Measurements from ENCODE around the gene KLHL21. TPM values are rescaled to one million over a fixed set of nuclear protein-coding genes. Genes with fewer than 3 reads are reported as not detected.
"Not testable (repeated sequence)": the region's sequence is repeated elsewhere in the genome, so short reads cannot be mapped to it uniquely, and the experiment has no call there.

Gene KLHL21
- total RNA-seq, 1 experiment from 2014 or later = 17.6 TPM

- TF ChIP-seq ZNF281 (CRISPR knock-in tag; IDR thresholded peaks at IDR 0.05) = no peak
- no peak for TF ChIP-seq E2F4 (CRISPR knock-in tag; IDR thresholded peaks at IDR 0.05; ENCODE audit: borderline replicate concordance, low read depth)
- TF ChIP-seq, protein P1, sequence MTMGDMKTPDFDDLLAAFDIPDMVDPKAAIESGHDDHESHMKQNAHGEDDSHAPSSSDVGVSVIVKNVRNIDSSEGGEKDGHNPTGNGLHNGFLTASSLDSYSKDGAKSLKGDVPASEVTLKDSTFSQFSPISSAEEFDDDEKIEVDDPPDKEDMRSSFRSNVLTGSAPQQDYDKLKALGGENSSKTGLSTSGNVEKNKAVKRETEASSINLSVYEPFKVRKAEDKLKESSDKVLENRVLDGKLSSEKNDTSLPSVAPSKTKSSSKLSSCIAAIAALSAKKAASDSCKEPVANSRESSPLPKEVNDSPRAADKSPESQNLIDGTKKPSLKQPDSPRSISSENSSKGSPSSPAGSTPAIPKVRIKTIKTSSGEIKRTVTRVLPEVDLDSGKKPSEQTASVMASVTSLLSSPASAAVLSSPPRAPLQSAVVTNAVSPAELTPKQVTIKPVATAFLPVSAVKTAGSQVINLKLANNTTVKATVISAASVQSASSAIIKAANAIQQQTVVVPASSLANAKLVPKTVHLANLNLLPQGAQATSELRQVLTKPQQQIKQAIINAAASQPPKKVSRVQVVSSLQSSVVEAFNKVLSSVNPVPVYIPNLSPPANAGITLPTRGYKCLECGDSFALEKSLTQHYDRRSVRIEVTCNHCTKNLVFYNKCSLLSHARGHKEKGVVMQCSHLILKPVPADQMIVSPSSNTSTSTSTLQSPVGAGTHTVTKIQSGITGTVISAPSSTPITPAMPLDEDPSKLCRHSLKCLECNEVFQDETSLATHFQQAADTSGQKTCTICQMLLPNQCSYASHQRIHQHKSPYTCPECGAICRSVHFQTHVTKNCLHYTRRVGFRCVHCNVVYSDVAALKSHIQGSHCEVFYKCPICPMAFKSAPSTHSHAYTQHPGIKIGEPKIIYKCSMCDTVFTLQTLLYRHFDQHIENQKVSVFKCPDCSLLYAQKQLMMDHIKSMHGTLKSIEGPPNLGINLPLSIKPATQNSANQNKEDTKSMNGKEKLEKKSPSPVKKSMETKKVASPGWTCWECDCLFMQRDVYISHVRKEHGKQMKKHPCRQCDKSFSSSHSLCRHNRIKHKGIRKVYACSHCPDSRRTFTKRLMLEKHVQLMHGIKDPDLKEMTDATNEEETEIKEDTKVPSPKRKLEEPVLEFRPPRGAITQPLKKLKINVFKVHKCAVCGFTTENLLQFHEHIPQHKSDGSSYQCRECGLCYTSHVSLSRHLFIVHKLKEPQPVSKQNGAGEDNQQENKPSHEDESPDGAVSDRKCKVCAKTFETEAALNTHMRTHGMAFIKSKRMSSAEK (CRISPR knock-in tag; IDR thresholded peaks at IDR 0.05; ENCODE audit: borderline replicate concordance) = no peak
- TF ChIP-seq ZNF219 (CRISPR knock-in tag; IDR thresholded peaks at IDR 0.05; ENCODE audit: borderline replicate concordance) = no peak
- TF ChIP-seq FOXP4 (CRISPR knock-in tag; IDR thresholded peaks at IDR 0.05) = no peak
- TF ChIP-seq E2F1 (CRISPR knock-in tag; IDR thresholded peaks at IDR 0.05) = no peak
- TF ChIP-seq JAZF1 (CRISPR knock-in tag; IDR thresholded peaks at IDR 0.05) = no peak
- TF ChIP-seq TCF7 (CRISPR knock-in tag; IDR thresholded peaks at IDR 0.05; ENCODE audit: low read depth) = no peak
Measured at GRCh38 chr1:6569033-6569432, 33.6 kb downstream of the KLHL21 start (continued).

GRCh38 chr1:6560267-6560666 lies 42.4 kb downstream of the KLHL21 start:
- no peaks in the 10 kb centered on the region for H3K4me1 Mint-ChIP-seq
- no peak for TF ChIP-seq SP1 (CRISPR knock-in tag; conservative IDR thresholded peaks at IDR 0.05)
- no peak for TF ChIP-seq ATF2 (CRISPR knock-in tag; IDR thresholded peaks at IDR 0.05; ENCODE audit: borderline replicate concordance, low read depth)
- no peak for TF ChIP-seq SMAD3 (CRISPR knock-in tag; IDR thresholded peaks at IDR 0.05; ENCODE audit: borderline replicate concordance)
- TF ChIP-seq ESRRA (CRISPR knock-in tag; IDR thresholded peaks at IDR 0.05; ENCODE audit: borderline replicate concordance) = no peak
- no peak for TF ChIP-seq ZNF138 (CRISPR knock-in tag; conservative IDR thresholded peaks at IDR 0.05)
- TF ChIP-seq CREM (CRISPR knock-in tag; IDR thresholded peaks at IDR 0.05) = no peak
- no peak for TF ChIP-seq GABPB1 (CRISPR knock-in tag; IDR thresholded peaks at IDR 0.05)
- no peak for TF ChIP-seq ZNF423 (CRISPR knock-in tag; IDR thresholded peaks at IDR 0.05)
- no peak for TF ChIP-seq TEAD4 (CRISPR knock-in tag; IDR thresholded peaks at IDR 0.05)
- no peak for TF ChIP-seq KAT7 (CRISPR knock-in tag; IDR thresholded peaks at IDR 0.05; ENCODE audit: borderline replicate concordance)
- TF ChIP-seq ZNF232 (CRISPR knock-in tag; IDR thresholded peaks at IDR 0.05) = no peak
- ATAC-seq (no peak), DNase-seq (ENCODE audit: low spot score) (no peak)
- no peak overlapping the region for H3K27ac Mint-ChIP-seq
- no peak overlapping the region for H3K4me3 Mint-ChIP-seq
- H3K9me3 Mint-ChIP-seq = peaks cover 5% of the 10 kb centered on the region
- peaks cover 6% of the 10 kb centered on the region; the same call in 1 of the 2 replicates for H3K27me3 Mint-ChIP-seq (ENCODE audit: low read depth)
- ChIA-PET POLR2A (no interaction called here), CTCF (interaction anchor here (0.8 kb wide), 1 partner anchor 86 kb away, joined by 4 read pairs; no protein-coding TSS in a partner anchor)
- H3K36me3 Mint-ChIP-seq = no peaks in the 10 kb centered on the region

DNA sequence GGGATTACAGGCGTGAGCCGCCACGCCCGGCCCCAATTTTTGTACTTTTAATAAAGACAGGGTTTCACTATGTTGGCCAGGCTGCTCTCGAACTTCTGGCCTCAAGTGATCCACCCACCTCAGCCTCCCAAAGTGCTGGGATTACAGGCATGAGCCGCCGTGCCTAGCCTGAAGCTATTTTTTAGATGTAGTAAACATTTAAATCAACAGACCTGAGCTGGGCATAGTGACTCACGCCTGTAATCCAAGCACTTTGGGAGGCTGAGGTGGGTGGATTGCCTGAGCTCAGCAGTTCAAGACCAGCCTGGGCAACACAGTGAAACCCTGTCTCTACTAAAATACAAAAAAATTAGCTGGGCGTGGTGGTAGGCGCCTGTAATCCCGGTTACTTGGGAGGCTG lies 43.5 kb downstream of the KLHL21 start:
- H3K36me3 Mint-ChIP-seq; ATAC-seq; H3K27ac Mint-ChIP-seq; H3K4me3 Mint-ChIP-seq; H3K27me3 Mint-ChIP-seq (ENCODE audit: low read depth); H3K4me1 Mint-ChIP-seq; H3K9me3 Mint-ChIP-seq; DNase-seq (ENCODE audit: low spot score): not testable (repeated sequence)
- ChIA-PET POLR2A (interaction anchor here (0.7 kb wide), 1 partner anchor 21 kb away, joined by 3 read pairs; the partner anchor contains the start of gene ZBTB48), CTCF (interaction anchor here (0.7 kb wide), 1 partner anchor 76 kb away, joined by 3 read pairs; no protein-coding TSS in a partner anchor)

Measured in WTC11 (cell line).